Measurements from ENCODE around the gene DDC. TPM values are rescaled to one million over a fixed set of nuclear protein-coding genes. Genes with fewer than 3 reads are reported as not detected.
"Not testable (repeated sequence)": the region's sequence is repeated elsewhere in the genome, so short reads cannot be mapped to it uniquely, and the experiment has no call there.

DDC gene
- total RNA-seq, 1 experiment from 2014 or later, result not detected

DNA sequence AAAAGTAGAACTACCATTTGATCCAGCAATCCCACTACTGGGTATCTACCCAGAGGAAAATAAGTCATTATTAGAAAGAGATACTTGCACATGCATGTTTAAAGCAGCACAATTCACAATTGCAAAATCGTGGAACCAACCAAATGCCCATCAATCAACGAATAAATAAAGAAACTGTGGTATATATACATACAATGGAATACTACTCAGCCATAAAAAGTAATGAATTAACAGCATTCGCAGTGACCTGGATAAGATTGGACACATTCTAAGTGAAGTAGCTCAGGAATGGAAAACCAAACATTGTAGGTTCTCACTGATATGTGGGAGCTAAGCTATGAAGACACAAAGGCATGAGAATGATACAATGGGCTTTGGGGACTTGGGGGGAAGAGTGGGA lies 45.9 kb downstream of the DDC start:
- DNase-seq (ENCODE audit: low spot score), result not testable (repeated sequence)

DNA sequence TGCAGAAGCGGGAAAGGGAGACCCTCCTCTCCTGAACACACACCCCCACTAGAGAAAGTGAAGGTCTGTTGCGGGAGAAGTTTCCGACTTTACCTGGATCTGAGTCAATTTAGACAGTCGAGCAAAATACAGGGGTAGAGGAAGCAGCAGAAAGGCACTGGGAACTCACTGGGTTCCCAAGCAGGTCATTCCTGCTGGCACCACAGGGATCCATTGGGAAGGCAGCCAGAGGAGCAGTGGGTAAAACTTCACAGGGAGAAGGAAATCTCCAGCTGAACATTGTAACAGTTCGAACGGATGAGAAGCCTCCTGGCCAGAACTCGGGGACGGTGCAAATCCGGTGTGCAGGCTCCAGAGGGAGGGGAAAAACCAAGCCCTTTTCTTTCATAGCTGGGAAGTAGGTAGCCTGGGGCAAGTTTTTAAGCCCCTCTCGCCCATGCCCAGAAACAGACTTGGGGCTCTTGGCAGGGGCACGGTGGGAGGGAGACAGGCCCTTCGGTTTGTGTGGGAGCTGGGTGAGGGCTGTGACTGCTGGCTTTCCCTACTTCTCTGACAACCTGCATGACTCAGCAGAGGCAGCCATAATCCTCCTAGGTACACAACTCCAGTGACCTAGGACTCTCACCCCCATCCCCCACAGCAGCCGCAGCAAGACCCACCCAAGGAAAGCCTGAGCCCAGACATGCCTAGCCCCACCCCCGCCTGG lies 51.9 kb downstream of the DDC start:
- no peak for DNase-seq (ENCODE audit: low spot score)

DNA sequence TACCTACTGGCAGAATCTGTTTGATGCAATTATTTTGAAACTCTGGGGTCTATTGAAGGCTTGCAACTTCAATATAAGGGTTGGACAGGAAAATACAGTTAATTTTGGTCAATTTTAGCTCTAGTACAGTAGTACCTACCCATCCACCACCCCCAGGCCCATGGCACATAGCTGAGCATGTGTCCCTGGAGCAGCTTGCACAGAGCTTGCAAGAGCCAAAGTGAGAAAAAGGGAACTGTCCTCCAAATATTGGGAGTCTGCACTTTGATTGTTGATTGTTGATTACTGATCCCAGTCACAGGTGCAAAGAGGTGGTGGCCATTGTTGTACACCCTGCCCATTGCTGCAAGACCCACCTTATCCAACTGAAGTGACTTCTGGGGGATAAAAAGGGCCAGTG lies 52.8 kb downstream of the DDC start:
- DNase-seq (ENCODE audit: low spot score), result no peak

DNA sequence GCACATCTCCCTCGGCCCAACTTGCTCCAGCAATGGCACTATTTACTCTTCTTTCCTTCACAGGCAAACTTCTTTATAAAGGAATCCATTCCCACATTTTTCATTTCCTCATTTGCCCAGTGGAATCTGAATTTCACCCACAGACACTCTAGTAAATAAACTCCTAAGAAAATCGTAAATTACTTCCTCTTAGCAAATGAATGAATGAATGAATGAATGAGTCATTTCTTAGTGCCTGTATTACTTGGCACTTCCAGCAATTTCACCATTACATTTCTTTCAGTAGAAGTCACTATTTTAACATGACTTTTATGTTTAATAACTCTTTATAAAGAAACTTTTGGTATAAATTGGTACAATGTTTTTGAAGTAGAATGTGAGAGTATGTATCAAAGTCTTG lies 55.7 kb downstream of the DDC start:
- no peak for DNase-seq (ENCODE audit: low spot score)

DNA sequence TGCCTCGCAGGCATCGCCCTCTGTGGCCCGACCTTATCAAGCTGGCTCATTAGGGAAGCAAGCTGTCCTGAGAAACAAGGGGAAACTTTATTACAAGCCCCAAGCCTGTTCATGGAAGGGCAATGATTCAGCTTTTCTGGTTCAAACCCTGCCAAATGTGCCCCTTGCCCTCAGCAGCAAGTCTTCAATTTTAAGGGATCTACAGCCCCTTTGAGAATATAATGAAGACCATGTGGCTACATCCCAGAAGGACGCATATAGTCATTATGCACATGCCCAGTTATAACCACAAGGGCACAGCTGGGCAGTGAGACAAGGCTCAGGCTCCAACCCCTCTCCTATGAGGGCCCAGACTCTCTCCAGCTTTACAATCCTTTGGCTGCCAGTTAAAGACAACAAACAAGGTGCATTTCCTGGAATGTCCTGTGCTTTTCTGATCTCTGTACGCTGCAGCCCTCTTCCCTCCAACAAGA lies 56.7 kb downstream of the DDC start:
- no peak for DNase-seq (ENCODE audit: low spot score)

DNA sequence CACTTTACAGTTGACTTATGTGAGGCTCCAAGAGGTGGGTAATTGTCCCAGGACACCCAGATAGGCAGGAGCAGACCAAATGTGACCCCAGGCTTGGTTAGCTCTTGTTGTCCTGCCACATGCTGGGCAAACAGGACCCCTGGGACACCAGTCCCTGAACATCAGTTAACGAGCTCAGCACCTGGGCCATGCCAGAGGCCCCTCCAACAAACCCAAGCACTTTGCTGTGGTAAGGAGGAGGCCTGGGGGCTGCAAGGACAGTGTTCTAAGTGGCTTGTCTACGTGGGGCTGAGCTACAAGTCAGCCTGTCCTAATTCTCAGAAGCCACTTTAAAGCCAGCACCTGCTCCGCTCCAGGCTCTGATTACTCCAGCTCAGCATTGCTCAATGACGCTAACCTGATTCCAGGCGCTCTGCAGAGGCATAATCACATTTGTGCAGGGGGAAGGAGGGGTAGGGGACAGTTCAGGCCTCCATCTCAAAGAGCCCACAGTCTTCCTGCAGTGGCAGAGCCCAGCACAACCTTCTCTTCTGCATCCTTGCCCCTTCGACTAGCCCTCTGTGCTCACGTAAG lies 57.2 kb downstream of the DDC start:
- no peak for DNase-seq (ENCODE audit: low spot score)

DNA sequence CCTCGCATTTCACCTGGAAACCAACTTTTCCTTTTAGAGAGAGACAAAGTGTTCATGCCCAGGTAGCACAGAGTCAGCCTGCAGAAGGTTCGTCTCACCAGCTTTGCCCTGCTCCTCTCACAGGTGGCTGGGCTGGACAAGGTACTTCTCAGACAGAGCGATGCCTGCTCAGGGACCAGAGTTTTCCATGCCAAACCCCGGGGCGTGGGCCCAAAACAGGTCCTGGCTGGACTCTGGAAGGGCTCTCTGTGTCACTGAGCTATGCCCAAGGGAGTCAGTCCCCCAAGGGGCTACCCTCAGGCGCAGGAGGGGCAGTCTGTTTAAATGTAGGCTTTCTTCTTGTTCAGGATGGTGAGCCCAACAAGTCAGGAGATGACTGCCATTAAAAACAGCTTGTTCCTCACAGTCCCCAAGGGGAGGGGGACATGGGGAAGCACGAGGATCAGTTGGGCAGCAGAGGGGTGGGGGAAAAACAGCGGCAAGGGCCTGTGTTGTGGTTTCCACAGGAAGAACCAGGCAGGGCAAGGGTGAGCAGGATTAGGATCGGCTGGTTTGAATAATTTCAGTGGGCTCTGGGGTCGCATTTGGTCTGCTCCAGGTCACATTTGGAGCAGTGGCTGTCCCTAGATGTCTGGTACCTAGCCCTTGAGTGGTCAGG lies 59.5 kb downstream of the DDC start:
- DNase-seq (ENCODE audit: low spot score), result no peak

DNA sequence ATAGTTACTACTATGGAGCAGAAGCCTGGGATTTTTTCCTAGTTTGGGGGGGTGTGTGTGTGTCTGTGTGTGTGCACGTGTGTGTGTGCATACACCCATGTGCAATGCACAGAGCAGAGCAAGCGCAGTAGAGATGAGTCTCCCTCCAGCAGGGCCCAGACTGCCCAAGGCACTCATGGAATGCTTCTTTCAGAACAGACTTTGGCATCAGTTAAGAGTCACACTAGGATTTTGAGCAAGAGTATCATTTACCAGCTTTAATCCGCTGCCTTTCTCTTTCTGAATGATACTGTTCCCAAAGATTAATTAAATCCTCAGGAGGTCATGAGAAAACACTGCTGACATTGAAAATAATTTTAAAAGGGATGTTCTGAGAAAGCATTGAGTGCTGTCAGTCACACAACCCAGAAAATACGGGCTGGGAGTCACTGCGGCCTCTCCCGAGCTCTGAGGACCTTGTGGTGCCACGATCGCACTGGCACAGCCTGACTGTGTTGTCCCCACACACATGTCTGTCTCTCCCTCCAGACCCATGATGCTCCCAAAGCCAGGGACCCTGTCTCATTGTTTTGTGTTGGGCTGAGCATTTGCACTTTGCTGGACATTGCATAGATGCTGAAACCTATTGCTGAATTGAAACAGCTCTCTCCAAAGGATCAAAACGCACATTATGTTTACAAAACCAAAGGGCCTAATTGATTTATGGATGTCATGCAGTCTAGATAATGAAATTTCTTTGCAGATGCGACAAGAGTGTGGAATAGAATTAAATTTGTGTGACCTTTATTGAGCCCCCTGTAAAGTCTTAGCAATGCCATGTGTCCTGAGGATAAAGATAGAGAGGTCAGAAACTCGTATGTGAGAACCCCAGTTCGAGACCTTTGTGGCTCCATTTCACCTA lies 60.3 kb downstream of the DDC start:
- no peak for DNase-seq (ENCODE audit: low spot score)

DNA sequence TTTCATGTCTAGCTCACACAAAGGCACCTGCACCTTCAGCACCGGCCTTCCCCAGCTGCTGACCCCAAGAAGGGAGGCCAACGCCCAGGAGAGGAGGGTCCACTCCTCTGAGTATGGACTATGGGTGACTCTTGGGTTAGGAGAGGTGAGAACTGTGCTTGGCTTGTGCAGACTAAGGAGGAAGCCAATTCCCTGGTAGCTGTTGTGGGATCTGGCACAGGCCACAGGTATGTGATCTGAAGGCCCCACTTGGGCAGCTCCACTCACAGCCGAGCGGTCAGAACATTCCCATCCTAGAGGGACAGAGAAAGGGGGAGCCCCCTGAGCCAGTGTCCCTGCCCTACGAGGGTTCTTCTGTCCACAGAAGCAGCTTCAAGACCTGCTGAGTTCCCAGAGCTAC lies 62.3 kb downstream of the DDC start:
- no peak for DNase-seq (ENCODE audit: low spot score)

DNA sequence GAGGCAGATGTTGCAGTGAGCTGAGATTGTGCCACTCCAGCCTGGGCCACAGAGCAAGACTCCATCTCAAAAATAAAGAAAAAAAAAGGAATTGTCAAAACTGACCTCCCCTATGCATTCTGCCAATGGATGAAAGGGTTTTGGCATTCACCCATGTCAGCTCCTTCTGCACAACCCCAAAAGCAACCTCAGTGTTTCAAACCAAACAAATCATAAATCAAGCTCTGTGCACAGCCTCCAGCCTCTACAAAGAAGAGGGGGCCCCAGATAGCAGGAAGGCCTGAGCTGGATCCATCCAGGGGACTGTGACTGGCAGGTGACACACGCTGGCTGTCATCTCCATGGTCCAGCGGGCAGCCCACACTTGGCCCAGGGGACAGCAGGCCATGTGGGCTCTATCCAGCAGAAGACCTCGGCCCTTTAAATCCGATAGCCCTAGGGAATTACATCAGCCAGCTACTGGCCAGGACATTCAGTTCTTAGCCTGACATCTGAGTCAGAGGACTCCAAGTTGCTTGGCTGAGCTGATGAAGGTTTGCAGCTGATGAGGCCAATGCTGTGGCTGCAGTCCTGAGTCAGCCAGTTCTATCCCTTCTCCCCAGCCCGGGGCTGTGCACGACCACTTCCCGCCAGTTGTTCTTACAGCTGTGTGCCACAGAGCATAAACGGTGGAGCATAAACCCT lies 63.1 kb downstream of the DDC start:
- peak; percentile 94 for DNase-seq (ENCODE audit: low spot score)

DNA sequence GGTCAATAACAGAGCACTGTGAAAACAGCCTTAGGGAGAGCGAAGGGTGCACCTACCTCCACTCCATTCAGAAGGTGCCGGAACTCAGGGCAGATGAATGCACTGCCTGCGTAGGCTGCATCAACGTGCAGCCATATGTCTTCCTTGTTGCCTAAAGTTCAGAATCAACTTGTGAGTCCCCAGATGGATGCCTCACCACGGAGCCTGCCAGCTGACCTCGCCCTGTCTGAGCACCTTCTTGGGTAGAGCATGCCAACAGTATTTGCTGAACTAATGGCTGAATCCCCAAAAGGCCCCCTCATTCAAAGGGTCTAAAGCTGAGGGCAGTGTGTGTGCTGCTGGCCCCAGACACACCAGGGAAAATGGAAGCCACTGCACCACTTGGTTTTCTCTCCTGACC lies 66.1 kb downstream of the DDC start:
- no peak for DNase-seq (ENCODE audit: low spot score)

DNA sequence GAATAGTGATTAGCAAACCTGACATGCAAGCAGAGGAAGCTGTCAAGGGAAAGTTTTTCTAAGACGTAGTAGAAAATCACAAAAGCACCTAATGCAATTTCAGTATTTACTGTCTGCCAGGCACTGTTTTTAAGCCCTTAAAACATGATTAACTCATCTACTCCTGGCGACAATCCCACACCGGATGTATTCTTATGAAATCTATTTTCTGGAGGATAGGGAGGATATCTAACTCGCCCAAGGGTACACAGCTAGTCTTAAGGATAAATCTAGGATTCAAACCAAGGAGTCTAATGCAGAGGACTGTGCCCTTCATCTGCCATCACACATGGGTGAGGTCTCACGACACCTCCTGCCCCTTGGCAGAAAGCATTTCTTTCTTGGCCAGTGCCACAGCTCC lies 67.2 kb downstream of the DDC start:
- no peak for DNase-seq (ENCODE audit: low spot score)

DNA sequence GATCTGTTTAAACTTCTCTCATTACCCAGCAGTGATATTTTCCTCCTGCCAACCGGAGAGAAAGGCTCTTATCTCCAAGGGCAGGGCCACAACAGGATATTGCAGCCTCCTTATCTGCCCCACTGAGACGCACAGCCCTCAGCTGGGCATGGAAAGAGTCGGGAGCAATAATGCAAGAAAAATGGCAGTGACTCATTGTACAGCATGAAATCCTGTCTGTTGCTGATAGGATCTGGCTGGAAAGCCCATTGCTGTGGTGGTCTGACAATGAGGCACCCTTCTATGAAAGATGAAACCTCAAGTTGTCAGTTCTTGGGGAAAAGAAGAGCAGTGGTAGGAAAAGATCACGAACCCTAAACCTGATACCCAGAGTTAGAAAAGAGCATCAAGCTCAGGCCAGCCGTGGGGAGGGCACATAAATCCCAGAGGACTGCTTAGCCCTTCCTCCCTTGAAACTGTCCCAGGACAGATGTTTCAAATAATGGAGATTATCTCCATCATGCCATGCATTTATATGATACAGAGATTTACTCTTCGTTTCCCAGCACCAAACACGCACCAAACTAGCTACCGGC lies 68.0 kb downstream of the DDC start:
- no peak for DNase-seq (ENCODE audit: low spot score)

DNA sequence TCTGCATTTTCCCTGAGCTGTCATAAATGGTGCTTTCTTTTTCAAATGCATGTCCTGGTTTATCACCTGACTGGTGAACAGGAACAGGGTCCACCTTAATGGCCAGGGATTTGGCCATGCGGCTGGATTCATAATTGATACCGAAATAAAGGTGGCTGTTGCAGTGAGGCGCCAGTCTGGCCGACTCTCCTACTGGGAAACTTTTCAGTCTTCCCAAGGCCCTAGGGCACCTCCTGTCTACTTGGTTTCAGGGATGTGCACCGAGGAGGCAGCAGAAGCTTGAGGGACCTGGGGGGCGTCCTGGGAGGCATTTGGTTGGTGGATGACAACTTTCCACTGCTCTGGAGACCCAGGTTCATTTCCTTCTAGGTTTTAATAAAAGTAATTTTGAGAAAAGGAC lies 68.6 kb downstream of the DDC start:
- DNase-seq (ENCODE audit: low spot score), result no peak

DNA sequence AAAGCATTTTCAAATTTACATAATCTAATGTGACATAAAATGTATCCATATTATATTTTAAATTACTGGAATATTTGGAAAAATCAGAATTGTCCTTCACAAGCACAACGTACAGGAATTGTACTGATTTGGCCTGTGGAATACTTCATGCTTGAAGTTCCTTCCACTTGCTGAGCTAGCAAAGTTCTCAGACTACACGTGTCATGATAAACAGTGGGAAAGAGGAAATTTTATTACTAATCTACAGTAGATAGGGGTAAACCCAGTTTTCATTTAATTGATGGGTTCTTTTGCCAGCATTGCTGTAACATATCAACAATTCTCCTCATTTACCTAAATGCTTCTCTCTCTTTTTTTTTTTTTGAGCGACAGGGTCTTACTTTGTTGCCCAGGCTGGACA lies 69.5 kb downstream of the DDC start:
- DNase-seq (ENCODE audit: low spot score), result no peak

DNA sequence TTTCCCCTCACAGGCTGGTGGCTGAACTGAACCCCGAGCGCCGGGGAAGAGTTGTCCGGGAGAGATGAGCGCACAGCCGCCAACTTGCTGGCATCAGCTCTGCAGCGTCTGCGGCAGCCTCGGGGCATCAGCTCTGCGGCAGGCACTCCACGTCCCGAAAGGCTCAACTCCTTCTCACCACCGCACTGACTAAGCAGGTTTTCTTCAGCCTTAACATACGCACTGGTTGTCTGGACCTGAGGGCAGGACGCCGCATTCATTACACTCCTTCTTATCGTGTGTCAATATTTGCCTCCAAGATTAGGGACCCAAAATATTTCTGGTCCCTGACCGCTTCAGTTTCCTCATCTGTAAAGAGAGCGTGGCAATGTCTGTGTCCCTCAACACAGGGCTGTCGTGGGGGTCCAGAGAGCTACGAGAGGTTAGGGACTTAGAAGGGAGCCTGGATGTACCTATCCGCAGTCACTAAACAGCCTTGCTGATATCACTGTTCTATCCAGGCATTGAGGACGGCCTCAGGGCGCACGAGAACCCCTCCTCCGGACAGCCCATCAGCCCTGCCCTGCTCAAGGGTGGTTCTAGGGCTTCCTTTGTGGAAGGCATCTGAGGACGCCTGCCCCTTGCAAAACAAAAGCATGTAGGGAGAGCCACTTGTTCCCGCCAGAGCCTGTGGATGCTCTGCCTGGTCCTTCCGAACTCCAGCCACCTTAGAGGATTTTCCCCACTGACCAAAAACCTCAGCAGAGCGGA lies 72.3 kb downstream of the DDC start:
- no peak for DNase-seq (ENCODE audit: low spot score)

DNA sequence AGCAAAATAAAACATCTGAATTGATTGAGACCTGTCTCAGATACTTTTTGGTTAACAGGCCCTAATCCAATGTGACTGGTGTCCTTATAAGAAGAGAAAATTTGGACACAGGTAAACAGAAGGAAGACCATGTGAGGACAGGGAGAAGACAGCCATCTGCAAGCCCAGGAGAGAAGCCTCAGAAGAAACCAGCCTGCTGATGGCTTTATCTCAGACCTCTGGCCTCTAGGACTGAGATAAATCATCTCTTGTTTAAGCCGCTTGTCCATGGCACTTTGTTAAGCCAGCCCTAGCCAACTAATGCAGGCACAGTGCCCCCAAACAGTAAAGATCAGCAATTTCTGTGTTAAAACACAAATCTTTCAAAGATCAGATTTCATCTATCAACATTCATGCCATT lies 73.3 kb downstream of the DDC start:
- DNase-seq (ENCODE audit: low spot score), result no peak

DNA sequence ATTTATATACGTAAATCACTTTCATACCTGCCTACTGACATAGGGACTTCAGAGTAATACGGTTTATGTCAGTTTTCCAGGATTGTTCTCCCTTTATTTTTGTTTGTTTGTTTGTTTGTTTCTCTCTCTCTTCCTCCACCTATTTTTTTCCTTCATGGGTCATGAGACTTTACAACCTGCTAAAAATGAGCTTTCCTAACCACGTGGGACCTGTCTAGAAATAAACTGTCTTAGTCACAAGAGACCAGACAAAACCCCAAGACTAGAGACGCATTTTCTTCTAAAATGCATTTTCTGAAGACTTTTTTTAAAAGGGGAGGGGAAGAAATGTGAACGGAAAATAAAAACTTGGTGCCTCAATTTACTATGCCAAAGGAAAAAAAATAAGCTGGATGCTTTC lies 74.0 kb downstream of the DDC start:
- no peak for DNase-seq (ENCODE audit: low spot score)

DNA sequence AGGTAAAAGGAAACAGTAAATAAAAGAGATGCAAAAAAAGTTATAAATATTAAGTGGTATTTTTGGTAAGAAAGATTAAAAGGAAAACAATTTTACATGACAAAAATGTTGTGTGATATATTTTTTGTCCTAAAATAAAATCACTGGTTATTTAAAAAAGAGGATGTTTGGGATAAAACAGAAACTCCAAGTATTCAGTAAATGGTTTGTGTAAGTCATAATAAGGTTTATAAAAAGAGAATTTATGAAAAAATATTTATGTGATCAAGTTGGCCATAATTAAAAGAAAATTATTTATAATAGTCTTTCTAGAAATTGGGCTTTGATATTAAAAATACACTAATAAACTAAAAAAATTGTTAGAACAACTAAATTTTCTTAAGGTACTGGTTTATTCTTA lies 76.8 kb downstream of the DDC start:
- DNase-seq (ENCODE audit: low spot score), result no peak

DNA sequence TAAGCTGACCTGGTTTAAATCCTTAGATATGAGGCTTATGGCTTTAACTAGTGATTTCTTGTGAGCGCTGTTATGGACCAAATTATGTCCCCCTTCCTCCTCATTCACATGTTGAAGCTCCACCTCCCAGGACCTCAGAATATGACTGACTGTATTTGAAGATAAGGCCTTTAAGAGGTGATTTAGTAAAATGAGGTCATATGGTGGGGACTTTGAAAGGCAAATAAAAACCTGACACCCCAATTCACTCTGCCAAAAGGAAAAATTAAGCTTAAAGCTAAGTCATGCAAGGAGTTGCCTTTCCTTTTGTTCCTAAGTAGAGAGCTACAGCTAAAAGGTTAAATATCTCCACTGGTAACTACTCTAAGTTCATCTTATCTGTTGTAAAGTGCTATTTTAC lies 78.7 kb downstream of the DDC start:
- DNase-seq (ENCODE audit: low spot score), result no peak

DNA sequence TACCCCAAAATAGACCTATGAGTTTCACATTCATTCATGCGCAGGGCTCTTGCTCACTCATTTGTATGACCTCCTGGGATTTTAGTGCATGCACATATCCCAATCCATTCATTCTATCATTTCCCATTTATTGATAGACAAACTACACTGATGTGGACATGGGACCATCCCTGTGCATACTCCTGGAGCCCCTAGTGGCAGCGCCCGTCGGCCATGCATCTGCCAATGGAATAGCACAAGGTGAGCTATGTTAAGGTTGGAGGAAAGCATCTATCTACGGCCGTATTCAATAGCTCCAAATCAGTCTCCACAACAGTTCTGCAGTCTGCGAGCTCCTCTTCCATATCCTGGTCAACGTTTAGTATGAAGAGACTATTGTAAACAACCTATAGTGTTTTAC lies 83.3 kb downstream of the DDC start:
- no peak for DNase-seq (ENCODE audit: low spot score)

All from H4 (cell line).